Heart left ventricle (tissue), 16 donors: ENCODE data around the gene SORCS2. TPM values are rescaled to one million over a fixed set of nuclear protein-coding genes. Genes with fewer than 3 reads are reported as not detected.

Experiments
- ATAC-seq, 4 donors: fragments of 200-7000 bp; cut with Tn5 transposase; one replicate each; pipeline ENCODE4 v1.9.1; 2020 to 2022; ENCODE audit warnings: moderate library complexity in 4 of 4, mild to moderate bottlenecking in 3 of 4, moderate number of reproducible peaks in 1 of 4
- DNase-seq, 5 donors: peaks; one replicate each; pipeline ENCODE4 v3.0.0-alpha.2; 2020
- H3K27ac ChIP-seq, 12 donors: fragments of 200-600 bp; sonication (generic) in 4 of 12; one replicate each; pipeline versions ENCODE4 v1.5.0 to v1.8.0; 2016 to 2022; ENCODE audit warnings: mild to moderate bottlenecking in 2 of 12
- H3K27me3 ChIP-seq, 9 donors: fragments of 200-600 bp; sonication (generic) in 2 of 9; one replicate each; pipeline versions ENCODE4 v1.5.1 to v1.8.0; 2016 to 2022; ENCODE audit warnings: mild to moderate bottlenecking in 3 of 9
- H3K36me3 ChIP-seq, 9 donors: fragments of 200-600 bp; sonication (generic) in 2 of 9; one replicate each; pipeline versions ENCODE4 v1.5.0 to v1.8.0; 2018 to 2022; ENCODE audit warnings: mild to moderate bottlenecking in 2 of 9
- H3K4me1 ChIP-seq, 12 donors: fragments of 200-600 bp; sonication (generic) in 4 of 12; one replicate each; pipeline versions ENCODE4 v1.5.0 to v1.8.0; 2016 to 2022; ENCODE audit warnings: mild to moderate bottlenecking in 3 of 12
- H3K4me3 ChIP-seq, 12 donors: fragments of 200-600 bp; sonication (generic) in 4 of 12; one replicate each; pipeline versions ENCODE4 v1.5.0 to v1.8.0; 2017 to 2022; ENCODE audit warnings: mild to moderate bottlenecking in 9 of 12, moderate library complexity in 4 of 12
- H3K9me3 ChIP-seq, 12 donors: fragments of 200-600 bp; sonication (generic) in 4 of 12; one replicate each; pipeline versions ENCODE4 v1.5.0 to v1.8.0; 2016 to 2022; ENCODE audit warnings: mild to moderate bottlenecking in 1 of 12
- POLR2A ChIP-seq, 2 donors: fragments of 450-650 bp; IDR thresholded peaks; one replicate each; pipeline ENCODE4 v1.6.1; 2017; ENCODE audit warnings: antibody characterized with exemption in 2 of 2, mild to moderate bottlenecking in 2 of 2, moderate library complexity in 2 of 2
- WGBS, 4 donors: extraction: QIAGEN DNeasy Blood & Tissue Kit in 2 of 4; methylation state at CpG; one replicate each; pipeline versions ENCODE4 v1.1.5 to v1.1.7; 2013 to 2018; 5-methylcytosine and 5-hydroxymethylcytosine counted together
- intact Hi-C, 10 donors: fragments of 100-400 bp; cut with DNase I; formaldehyde crosslinking; loops; one replicate each; pipeline versions ENCODE4 v1.11.1 to v1.14.2; 2022
- polyA plus RNA-seq, 2 donors: library from polyadenylated mRNA; stranded (reverse); fragments of 200-250 nt; gene quantifications; one replicate each; pipeline ENCODE4 v1.2.3, GENCODE V29; 2013
- total RNA-seq, 9 donors: library from RNA; depleted of rRNA in 2 of 9; stranded (reverse); fragments of >200 nt in 2 of 9; fragmentation: NEBNext Ultra II Directional in 3 of 9; extraction: Animal tissue kit (Norgen Biotek cat#: 25700) in 3 of 9; gene quantifications; one replicate each; pipeline versions ENCODE4 v1.1.0 to v1.2.4, GENCODE V29; 2016 to 2023
- TF ChIP-seq, protein P1 (sequence below), 12 donors: fragments of 200-600 bp; sonication (generic) in 4 of 12; IDR thresholded peaks; one replicate each; pipeline versions ENCODE4 v1.5.0 to v1.8.0; 2018 to 2022; ENCODE audit warnings: antibody characterized with exemption in 12 of 12, mild to moderate bottlenecking in 5 of 12
- donor health status: ischemic (EF 13 %, LVEDD 7.1; RV severe dilation, severe dysfunction).
- donor health status: healthy with polysubstance abuse.
- donor health status: DM: no; HTN: yes; CAD: no.
- donor health status: DM: no; HTN: no; CAD: no.
- donor health status: ischemic (EF 25% LVEDD 6.9; RV normal size, moderate dysfunction).
- donor health status: ischemic (EF 25% LVEDD 5.7; RV mildly dilated, moderate dysfunction).
- donor health status: healthy.
- donor health status: DM: yes; HTN: yes; CAD: no.
- donor health status: ischemic (EF 35%, LVEDD 5.7; RV mildly dilated, moderate dysfunction).
- donor health status: nonischemic (EF 11% LVEDD 7.7; RV severe dilation, severe dysfunction).
- donor health status: DM: yes; HTN: yes; CAD: no.
- donor health status: PGD.
- donor health status: ischemic (EF 29% LVEDD 5.4; RV normal size, mild dysfunction).
- donor health status: nonischemic (EF 23%, LVEDD 6.1; RV moderate dilation, normal function).

The SORCS2 gene
- total and polyA plus RNA-seq, 11 donors, result 0.28 to 5.5 (median 2.4) TPM

DNA sequence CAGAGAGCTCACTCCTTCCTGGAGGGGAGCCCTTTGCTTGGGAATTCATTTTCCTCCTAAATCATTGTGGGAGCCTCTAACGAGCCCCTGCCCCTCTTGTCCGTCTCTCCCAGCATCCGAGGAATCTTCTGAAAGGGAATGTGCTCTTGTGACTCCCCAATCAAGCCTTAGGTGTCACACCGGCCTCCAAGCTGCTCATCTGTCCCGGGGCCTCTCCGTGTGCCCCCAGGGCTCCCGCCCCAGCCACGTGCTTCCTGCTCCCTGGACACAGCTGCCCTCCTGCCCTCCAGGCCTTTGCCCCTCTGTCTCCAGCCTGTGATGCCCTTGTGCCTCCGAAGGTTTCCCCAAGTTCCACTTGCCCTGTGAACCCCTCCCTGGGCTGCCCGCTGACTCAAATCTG lies 507.5 kb downstream of the SORCS2 start:
- no peaks in the 10 kb centered on the region for H3K9me3 ChIP-seq
- WGBS, 4 donors, result 77 to 87% (median 82%) methylated on average over 10 of the region's 10 CpGs
- no peak for ATAC-seq
- intact Hi-C loops, result no loop called here
- no peak overlapping the region for H3K27ac ChIP-seq
- H3K27me3 ChIP-seq, result peaks cover 0 to 13% (median 0%) of the 10 kb centered on the region in 9 donors
- peaks cover 0 to 19% (median 0%) of the 10 kb centered on the region in 12 donors for H3K4me1 ChIP-seq
- H3K36me3 ChIP-seq, result no peaks in the 10 kb centered on the region
- peak in 1 of 5 donors; percentile 37 for DNase-seq
- TF ChIP-seq, protein P1, sequence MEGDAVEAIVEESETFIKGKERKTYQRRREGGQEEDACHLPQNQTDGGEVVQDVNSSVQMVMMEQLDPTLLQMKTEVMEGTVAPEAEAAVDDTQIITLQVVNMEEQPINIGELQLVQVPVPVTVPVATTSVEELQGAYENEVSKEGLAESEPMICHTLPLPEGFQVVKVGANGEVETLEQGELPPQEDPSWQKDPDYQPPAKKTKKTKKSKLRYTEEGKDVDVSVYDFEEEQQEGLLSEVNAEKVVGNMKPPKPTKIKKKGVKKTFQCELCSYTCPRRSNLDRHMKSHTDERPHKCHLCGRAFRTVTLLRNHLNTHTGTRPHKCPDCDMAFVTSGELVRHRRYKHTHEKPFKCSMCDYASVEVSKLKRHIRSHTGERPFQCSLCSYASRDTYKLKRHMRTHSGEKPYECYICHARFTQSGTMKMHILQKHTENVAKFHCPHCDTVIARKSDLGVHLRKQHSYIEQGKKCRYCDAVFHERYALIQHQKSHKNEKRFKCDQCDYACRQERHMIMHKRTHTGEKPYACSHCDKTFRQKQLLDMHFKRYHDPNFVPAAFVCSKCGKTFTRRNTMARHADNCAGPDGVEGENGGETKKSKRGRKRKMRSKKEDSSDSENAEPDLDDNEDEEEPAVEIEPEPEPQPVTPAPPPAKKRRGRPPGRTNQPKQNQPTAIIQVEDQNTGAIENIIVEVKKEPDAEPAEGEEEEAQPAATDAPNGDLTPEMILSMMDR (IDR thresholded peaks at IDR 0.05), result no peak
- no peak for TF ChIP-seq POLR2A (IDR thresholded peaks at IDR 0.05)
- H3K4me3 ChIP-seq, result no peak overlapping the region

DNA sequence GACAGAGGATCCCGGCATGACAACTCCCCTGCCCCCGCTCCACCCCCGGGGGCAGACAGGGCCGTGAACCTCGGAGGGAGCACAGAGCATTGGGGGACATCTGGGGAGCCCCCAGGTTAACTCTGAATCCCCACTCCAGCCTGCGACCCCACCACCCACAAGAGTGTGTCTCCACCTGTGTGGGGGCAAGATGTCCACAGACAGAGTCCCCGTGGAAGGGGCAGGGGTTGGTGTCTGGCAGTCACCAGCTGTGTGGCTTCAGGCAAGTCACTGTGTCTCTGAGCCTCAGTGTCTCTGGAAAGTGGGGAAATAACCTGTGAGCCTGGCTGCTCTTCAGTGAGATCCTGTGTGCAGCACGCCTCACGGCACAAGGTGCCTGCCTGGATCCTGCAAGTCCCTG lies 508.3 kb downstream of the SORCS2 start:
- Histone ChIP-seq H3K9me3 (no peaks in the 10 kb centered on the region), H3K4me3 (no peak overlapping the region), H3K4me1 (peaks cover 0 to 19% (median 0%) of the 10 kb centered on the region in 12 donors), H3K27me3 (peaks cover 0 to 13% (median 0%) of the 10 kb centered on the region in 9 donors), H3K36me3 (no peaks in the 10 kb centered on the region), H3K27ac (no peak overlapping the region)
- ATAC-seq (no peak), DNase-seq (peak in 1 of 5 donors; percentile 40)
- 68 to 76% (median 70%) methylated on average over 9 of the region's 9 CpGs for WGBS, 4 donors
- TF ChIP-seq, protein P1 (IDR thresholded peaks at IDR 0.05), result no peak
- TF ChIP-seq POLR2A (IDR thresholded peaks at IDR 0.05), result no peak
- intact Hi-C loops, result no loop called here

DNA sequence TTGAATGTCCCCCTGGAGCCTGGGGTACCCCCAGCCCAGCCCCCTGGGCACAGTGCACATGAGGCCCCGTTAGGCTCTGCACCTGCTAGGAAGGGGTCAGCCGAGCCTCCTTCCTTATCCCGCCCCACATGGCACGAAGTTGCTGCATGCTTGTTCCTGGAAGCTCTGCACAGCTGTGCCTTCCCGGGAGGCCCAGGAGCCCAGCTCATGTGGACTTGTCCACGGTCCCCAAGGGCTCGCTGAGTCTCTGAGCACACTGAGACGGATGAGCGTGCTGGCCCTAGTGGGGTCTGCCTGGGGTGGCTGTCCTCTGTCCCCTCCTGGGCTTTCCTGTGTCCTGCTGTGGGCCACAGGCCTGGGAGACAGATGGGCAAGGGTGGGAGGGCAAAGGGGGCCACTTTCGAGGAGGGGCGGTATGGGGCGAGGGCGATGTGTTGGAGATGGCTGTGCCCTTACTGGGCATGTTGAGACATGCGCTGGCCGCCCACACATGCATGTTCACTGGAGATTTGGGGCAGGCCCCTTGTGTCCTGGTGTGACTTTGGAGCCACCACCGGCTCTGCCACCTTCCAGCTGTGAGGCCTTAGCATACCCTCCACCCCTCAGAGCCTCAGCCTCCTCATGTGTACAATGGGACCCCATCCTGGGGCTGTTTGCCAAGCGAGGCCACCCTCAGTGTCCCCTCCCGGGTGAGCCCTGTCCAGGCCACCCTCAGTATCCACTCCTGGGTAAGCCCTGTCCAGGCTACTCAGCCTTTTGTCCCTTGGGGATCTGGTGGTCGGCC lies 509.7 kb downstream of the SORCS2 start:
- no peak for TF ChIP-seq POLR2A (IDR thresholded peaks at IDR 0.05)
- TF ChIP-seq, protein P1 (IDR thresholded peaks at IDR 0.05), result no peak
- Histone ChIP-seq H3K36me3 (no peaks in the 10 kb centered on the region), H3K4me1 (peaks cover 0 to 19% (median 0%) of the 10 kb centered on the region in 12 donors), H3K4me3 (no peak overlapping the region), H3K27me3 (peaks cover 0 to 13% (median 0%) of the 10 kb centered on the region in 9 donors), H3K27ac (no peak overlapping the region), H3K9me3 (no peaks in the 10 kb centered on the region)
- DNase-seq, result peak in 1 of 5 donors; percentile 56
- intact Hi-C loops, result no loop called here
- ATAC-seq, result no peak
- 80 to 85% (median 81%) methylated on average over 12 to 19 of the region's 19 CpGs for WGBS, 4 donors

DNA sequence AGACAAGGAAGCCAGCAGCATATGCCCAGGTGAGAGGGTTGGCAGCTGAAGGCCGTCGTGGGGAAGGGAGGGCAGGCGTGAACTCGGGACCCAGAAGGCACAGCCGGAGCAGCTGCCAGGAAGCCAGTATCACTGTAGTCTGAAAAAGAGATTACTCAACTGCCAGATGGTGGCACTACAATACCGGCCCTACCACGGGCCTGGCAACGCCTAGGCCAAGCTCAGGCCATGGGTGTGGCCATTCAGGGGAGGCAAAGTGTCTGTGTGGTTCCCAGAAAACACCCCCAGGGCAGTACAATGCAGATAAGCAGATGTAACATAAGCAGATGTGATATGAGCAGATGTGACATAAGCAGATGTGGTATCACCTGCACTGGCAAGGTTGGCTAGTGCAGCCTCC lies 511.4 kb downstream of the SORCS2 start:
- 81 to 85% (median 85%) methylated on average over 8 of the region's 8 CpGs for WGBS, 4 donors
- H3K9me3 ChIP-seq, result no peaks in the 10 kb centered on the region

More for the DNA sequence above, 511.4 kb downstream of the SORCS2 start:
- DNase-seq, result peak in 1 of 5 donors; percentile 36
- intact Hi-C loops, result no loop called here
- no peaks in the 10 kb centered on the region for H3K36me3 ChIP-seq
- TF ChIP-seq, protein P1 (IDR thresholded peaks at IDR 0.05), result no peak
- no peak for TF ChIP-seq POLR2A (IDR thresholded peaks at IDR 0.05)
- peaks cover 0 to 13% (median 0%) of the 10 kb centered on the region in 9 donors for H3K27me3 ChIP-seq
- no peak for ATAC-seq
- H3K4me1 ChIP-seq, result peaks cover 0 to 8% (median 0%) of the 10 kb centered on the region in 12 donors
- H3K4me3 ChIP-seq, result no peak overlapping the region
- no peak overlapping the region for H3K27ac ChIP-seq
